ENCODE data around the gene IER5L.

Gene IER5L

DNA sequence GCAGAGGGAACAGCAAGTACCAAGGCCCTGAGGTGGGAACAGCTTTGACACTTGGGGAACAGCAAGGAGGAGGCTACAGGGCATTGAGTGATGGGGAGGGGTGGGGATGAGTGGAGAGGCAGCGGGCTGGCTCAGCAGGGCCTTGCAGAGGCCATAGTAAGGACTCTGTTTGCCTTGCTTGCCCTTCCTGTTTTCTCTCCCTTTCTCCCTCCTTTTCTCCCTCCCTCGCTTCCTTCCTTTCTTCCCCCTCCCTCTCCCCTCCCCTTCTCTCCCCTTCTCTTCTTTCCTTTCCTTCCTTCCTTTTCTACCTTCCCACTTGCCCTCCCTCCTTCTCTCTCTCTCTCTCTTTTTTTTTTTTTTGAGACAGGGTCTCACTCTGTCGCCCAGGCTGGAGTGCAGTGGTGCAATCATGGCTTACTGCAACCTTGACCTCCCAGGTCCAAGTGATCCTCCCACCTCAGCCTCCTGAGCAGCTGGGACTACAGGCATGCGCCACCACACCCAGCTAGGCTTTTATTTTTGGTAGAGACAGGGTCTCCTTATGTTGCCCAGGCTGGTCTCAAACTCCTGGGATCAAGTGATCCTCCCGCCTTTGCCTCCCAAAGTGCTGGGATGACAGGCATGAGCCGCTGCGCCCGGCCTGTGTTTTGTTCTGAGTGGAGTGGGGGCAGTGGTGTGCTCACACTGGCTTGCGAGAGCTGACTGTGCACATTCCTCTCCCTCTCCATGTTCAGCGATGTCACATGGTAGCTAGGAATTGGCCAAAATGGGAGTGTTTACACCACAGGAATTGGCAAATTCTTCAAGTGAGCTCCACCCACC lies 17.1 kb downstream of the IER5L start:
- no peak for DNase-seq

DNA sequence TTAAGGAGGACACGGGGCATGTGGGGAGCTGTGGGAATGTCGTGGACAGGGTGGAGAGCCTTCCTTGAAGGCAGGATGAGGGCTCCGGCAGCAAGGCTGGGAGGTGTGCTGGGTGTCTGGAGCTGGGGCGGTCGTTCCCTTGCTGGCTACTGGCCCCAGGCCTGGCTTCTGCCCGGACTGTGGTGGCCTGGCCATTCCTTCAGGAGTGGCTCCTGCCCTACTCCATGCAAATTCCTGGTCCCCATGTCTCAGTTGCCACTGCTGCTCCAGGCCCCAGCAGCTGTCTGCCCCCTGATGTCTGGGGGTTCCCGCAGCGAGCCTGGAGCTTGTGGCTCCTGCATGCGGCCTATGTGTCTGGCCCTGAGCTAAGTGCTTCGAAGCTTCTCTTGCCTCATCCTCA lies 21.9 kb downstream of the IER5L start:
- DNase-seq = no peak

DNA sequence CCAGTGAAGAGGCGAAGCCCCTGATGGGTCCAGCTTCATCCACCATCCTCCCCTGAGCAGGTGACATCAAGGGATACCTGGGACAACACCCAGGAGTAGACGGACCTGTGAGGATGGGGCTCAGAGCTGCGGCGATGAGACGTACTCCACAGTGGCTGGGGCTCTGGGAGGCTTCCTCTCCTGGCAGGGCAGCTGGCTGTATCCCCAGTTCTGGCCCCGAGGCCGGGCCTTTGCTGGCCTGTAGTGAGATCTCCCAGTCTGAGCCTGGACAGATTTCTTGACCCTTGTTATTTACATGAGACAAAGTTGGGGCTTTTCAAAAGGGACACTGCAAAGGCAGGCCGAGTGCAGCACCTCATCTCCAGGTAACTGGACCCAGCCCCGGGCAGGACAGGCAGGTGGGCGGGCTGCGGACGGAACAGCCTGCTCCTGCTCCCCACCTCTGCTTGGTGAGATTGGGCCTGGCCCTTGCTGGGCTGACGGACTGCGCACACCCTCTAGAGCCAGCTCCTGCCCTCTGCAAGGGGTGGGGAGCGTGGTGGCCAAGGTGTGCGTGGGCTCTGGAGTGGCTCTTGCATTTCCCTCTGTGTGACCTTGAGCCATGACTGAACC lies 23.1 kb downstream of the IER5L start:
- no peak for DNase-seq

DNA sequence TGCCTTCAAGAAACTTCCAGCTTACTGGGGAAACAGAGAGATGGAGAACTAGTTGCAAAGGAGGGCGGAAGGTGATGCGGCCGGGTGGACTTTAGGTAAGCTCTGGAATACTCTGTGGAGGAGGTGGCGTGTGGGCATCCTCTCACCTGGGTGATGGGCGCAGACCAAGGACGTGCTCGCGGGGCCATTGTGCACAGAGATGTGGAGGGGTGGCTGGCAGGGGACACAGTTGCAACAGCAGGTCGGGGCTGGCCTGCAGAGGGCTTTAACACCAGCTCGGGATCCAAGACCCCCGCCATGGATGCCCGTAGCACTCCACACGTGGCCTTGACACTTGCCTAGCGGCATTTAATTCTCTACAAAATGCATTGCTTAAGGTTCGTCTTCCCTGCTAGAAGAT lies 26.6 kb downstream of the IER5L start:
- no peak for DNase-seq

DNA sequence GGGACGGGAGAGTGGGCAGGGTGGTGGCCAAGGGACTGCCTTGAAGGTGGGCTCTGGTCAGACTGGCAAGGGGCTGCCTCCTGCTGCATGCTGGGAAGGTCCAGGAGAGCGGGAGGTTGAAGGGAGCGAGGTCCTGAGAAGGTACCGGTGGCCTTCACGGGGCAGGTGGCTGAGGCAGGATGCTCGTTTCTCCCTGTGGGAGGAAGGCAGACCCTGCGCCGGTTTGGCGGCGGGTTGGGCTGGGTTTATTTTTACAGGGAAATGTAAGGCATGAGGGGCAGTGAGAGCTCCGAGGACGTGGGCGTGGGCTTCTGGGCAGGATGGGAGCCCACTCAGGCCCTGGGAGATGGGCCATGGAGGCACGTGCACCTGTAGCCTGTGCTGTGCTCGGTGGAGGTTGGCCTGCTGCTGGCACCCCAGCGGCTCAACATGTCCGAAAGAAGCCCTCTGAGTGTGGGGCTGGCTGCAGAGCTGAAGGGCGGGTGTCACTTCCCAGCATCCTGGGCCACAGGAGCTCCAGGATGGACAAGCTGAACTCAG lies 27.3 kb downstream of the IER5L start:
- no peak for DNase-seq

DNA sequence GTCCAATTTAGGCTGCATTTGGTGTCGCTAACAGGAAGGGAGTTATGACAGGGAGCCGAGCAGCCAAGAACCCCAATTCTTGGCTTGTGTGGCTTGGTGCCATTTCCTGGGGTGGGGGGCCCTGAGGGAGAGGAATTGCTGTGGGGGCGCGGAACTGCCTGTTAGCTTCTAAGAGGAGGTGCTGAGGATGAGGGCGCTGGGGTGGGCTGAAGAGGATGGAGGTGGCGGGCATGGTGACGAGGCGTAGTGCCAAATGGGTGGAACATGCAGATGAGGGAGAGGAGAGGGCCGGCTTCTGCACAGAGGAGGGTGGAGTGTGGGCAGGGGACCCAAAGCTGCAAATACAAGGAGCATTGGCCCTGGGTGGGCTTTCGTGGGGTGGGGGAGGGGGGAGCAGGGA lies 27.9 kb downstream of the IER5L start:
- DNase-seq = no peak

DNA sequence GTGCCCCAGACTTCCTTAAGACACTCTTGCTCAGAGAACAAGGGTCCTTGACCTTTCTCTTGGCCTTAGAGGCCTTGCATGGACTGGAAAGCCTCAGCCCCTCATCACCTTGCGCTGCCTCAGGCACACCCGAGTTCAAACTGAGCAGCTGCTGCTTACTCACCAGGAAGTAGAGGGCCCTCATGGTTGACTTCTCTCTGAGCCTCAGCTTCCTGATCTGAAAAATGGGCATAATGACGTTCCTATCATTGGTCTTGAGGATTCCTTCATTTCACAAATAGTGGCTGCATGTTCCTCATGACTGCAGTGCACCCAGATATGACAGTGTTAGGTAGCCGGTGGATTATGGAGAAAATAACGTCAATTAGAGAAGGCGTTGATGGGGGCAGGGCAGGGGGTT lies 28.6 kb downstream of the IER5L start:
- no peak for DNase-seq

DNA sequence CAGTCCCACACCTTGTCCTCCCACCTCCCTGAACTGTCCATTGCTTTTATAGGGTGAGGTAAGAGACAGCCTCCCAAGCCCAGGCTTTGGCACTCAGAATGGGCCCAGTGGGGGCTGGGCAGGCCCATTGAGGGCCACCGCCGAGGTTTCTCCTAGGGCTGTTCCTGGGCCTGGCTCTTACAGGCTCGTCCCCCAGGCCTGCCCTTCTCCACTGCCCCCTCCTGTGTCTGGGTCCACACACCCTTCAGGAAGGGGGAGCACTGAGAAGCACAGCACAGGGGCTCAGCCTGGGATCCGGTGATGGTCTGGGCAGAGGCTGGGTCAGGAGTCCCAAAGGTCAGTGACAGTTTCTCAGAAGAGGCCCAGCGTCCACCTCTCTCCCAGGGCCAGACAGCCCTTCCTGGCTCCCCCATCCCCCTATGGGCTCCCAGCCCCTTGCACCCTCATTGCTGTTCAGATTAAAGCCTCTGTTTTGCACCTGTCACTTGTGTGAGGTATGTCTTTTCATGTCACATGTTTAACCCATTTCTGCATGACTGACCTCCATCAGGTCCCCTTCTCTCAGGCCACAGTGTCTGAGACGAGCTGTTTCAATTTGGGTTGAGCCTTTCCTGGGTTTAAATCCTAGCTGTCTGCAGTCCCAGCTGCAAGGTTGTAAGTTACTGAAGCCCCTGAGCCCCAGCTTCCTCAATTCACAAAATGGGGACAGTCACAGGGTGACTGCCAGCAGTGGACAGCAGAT lies 29.4 kb downstream of the IER5L start:
- no peak for DNase-seq

DNA sequence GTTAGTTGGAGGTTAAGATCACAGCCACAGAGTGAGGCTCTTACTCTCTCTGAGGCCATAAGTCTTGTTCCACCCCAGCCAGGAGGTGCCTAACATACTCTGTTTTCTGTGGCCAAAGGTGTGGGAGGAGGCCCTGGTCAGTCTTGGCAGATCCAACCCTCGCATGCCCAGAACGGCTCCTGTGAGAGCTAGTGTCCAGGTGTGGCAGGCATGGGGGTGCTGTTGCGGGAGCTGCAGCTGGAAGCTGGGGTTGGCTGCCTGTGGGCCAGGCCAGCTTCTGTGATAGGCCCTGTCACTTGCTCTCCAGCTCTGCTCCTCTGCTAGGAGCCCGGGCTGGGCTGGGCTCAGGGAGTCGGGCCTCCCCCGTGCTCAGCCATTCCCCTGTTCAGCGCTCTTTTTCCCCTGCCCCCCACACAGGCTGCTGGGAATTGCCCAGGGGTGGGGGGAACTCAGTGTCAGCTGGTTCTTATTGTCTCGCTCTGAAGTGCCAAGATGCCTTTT lies 31.6 kb downstream of the IER5L start:
- DNase-seq = no peak

DNA sequence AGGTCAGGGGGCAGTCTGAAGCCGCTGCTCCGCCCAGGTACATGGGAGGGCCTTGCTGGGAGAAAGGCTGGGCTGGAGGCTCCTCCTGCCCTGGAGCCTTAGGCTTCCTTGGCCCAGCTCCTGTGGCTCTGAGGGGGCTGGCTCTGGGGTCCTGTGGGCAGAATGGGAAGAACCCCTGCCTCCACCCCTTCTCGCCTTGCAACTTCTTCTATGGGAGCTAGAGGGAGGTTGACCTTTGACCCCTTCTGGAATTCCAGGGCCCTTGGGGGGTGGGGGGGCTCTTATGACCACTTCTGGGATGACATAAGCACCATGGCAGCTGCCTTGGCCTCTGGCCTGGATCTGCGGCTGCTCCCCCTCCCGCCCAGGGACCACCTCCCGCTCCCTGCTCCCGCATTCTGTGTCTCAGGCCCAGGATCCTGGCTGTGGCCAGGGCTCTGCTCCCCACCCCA lies 32.2 kb downstream of the IER5L start:
- peak; percentile 98 for DNase-seq

DNA sequence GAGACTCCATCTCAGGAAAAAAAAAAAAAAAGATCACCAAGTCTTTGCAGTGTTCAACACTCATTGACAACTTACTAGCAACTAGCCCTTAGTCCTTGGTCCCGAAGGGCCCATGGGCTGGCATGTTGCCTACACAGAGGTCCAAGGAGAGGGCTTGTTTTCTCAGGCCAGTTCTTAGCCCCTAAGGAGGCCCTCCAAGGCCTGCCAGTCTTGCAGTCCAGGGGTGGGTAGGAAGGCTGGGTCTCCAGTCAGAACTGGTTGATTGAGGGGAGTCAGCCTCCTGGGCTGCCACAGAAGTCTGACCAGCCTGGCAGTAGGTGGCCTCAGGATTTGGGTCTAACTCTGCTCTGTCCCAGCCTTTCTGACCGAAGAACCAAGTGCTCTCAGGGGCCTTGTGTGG lies 32.7 kb downstream of the IER5L start:
- no peak for DNase-seq

DNA sequence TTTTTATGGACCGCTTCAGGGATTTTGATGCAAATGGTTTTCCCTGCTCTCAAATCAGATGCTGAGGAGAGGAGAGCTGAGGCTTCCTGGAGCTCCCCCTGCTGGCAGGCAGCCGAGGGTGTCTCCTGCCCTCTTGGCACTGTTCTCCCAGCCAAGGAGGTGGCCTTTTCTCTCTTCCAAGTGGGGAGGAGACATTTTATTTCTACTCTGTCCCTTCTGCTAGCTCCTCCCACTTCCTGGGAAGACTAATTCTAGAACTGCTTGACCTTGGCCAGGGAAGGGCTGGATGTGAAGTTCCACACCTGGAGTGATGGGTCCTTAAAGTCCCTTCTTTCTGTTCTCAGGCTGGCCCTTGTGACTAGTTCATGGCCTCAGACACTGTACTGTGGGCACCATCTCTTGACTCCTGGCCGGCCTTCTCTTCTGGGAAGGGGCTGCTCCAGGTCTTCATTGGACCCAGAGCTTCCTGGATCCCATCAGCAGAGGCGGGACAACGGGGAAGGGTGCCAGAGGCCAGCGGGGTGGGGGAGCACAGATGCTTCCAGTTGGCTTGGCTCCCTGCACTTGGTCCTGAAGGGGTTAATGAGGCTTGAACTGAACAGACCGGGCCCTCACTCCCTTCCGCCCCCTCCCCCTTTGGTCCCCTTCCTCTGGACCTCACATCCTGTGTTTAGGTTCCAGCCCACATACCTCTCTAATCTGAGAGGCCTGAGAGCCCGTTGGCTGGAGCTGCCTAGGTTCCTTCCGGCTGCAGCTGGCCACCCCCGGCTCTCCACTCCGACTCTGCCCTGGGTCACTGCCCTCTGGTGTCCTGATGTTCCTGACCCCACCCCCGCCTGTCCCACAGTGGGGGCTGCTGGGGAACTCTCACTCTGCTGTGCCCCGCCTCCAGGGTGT lies 34.8 kb downstream of the IER5L start:
- DNase-seq = peak; percentile 97

DNA sequence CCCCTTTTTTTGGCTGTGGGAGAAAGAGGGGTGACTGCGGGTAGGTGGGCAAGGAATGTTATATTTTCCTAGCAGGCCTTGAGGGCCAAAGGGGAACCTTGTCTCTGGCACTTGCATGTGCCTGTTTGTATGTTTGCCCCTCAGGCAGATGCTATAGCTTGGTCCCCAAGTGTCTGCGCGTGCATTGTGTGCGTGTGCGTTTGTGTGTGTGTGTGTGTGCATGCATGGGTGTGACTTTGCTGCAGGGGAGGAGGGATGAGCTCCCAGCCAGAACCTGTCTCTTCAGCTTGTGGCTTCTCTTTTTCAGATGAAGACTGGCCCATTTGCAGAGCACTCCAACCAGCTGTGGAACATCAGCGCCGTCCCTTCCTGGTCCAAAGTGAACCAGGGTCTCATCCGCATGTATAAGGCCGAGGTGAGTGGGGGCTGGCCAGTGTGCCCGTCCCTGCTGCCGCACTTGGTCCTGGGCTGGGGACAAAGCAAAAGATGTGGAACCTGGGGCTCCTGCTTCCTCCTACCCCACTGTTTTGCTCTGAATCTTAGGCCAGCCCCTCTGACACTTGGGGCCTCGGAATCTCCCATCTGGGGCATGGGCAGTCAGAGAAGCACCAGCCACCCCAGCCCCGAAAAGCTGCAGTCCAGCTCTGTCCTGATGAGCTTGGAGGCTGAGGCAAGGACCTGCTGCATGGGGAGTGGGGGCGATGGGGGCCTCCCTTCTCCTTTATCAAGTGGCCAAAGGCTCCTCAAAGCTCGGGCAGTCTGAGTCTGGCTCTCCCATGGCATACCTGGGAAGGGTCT lies 35.7 kb downstream of the IER5L start:
- DNase-seq = no peak

DNA sequence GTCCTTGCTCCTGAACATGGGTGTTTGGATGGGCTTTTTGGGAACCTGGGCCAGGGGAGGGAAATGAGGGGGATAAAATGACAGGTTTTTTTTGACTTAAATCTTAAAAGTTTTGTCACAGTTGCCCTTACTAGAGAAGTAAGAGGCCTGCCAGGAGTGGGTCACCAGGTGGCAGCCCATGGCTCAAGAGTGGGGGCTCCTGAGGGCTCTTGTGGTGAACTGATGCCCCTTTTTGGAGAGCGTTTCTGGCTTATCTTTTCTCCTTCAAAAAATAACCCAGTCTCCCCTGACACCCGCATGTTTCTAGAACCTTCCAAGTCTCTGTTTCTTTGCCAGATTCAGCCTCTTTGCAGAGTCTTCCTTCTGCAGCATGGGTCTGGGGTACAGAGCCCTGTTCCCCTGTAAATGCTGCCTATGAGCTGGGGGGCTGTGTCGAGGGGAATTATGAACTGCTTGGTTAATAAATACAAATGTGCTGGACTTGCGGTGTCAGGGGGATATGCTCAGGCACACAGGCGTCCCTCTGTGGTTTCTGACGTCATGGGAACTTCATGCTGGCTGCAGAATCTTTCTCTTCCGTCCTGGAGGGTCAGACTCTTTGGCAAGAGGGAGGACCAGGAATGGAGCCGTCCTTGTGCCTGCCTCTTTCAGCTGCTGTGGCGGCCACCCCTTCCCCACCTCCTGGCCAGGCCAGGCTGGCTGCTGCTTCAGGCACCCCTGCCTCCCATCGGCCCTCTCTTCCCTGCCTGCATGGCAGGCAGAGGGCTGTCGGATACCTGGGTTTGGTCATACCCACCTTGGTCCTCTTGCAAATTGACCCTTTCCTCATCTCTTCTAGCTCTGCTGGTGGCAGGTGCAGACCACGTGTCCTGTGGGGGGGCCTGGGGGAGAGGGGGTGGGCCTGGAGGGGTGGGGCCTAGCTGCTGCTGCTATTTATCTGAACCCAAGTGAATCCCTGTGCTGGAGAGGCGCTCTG lies 36.7 kb downstream of the IER5L start:
- DNase-seq = peak; percentile 75

DNA sequence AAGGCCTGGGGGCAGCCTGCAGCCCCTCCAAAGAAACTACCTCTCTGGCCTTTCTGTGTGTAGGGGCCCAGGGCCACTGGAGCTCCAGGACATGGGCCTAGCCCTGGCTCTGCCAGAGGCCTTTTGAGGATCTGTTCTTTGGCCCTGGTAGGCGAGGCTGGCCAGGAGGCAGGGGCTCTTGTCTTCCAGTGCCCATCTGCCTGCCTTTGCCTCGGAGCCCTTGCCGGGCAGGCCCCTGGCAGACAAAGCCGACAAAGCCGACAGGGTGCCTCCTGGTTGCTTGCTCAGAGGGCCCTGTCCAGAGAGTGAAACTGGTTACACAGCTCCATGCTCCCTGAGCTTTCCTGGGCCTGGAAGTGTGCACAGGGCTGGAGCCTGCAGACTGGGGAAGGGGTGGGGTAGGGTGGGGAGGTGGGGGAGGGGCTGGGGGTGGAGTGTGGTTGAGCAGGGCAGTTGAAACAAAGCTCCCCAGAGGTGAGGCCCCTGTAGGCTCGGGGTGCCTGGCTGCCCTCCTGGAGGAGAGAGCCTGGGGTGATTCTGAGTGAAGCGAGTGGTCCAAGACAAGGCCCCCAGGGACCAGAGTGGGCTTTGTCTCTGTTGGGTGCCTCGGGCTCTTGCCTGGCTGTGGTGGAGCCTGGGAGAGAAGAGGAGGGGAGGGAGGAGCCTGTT lies 37.5 kb downstream of the IER5L start:
- peak; percentile 93 for DNase-seq

DNA sequence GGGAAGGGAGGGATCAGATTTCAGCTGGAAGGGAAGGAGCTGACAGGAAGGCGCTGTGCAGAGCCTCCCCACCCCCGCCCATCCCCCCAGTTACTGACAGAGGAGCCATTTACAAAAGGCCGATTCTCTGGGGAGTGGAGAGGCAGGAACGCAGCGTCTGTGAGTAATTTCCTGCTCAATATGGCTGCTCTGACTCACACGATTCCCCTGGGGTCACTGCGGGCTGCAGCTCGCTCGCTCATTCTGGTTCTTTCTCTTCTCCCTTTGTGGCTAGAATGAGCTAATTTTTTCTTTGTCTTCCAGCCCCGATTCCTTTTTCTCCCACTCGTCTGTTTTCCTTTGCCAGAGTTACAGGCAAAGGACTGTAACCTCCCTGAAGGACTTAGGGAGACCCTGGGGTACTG lies 38.1 kb downstream of the IER5L start:
- DNase-seq = peak; percentile 99

DNA sequence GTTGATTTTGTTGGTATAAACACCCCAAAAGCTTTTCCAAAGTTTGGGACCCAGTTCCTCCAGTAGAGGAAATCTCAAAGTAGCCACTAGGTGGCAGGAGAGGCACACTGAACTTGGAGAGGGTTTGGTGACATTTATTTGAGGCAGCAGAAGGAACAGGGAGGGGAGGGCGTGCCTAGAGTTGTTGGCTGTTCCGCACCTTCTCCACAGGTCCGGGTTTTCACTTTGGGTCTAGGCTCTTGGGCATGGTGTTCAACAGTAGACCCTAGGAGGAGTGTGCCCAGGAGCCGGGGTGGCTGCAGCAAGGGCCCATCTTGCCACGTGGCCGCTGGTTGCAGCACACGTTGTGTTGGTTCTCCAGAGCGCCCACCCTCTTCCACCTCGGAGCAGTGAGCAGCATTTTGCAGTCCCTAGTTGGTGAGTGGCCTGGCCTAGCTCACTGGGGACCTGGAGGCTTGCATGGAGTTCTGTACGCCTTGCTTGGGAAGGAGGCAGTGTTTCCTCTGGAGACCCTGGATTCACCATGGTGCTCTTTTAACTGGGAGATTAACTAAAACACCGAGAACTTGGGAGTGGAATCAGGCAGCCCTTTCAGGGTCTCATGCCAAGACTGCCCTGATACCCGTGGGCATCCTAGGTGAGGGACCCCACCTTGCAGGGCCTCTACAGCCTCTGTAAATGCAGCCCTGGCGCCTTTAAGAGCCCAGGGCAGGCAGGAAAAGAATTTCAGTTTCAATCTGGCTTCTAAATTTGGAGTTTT lies 38.6 kb downstream of the IER5L start:
- peak; percentile 89 for DNase-seq

DNA sequence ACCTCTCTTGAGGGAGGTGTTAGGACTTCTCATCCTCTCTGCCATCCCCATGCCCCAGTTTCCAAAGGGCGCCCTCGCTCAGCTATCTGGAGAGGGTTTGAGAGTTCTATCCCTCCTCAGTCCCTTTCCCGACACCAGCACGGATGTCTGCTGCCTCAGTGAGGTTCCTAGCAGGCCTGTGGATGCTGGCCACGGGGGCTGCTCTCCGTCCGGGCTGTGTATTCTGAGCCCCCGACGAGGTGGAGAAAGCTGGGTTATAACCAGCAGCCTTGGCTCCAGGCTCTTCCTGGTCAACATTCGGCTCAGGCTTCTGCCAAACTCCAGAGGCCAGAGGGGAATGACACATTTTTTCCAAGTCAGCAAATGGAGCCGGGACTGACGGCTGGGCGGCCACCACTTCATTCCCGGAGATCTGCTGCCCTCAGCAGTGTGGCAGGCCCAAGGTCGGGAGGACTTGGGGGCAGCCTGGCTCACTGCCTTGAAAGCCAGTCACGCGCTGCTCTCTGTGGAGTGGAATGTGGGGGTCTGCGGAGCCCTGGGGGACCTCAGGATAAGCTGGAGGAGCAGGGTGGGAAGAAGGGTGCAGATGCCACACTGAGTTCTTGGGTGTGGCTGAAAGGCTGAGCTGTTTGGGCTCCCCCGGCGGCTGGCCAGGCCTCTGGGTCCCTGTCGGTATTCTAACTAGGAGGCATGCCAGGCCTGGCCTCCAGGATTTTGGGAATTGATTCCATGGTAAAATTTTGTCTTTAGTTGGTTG lies 39.4 kb downstream of the IER5L start:
- peak; percentile 73 for DNase-seq

Data from islet precursor cell (in vitro differentiated cells).